ENCODE measurements around the gene FUZ.

The FUZ gene

GRCh38 chr19:49807058-49807903 is 5.8 kb downstream of the FUZ start:
- DNase-seq (ENCODE audit: low read depth in 2 of 2), result no peak

- no peak for DNase-seq (ENCODE audit: low read depth in 2 of 2)
Observed at GRCh38 chr19:49806620-49806959, 6.5 kb downstream of the FUZ start.

GRCh38 chr19:49805822-49806619 is 7.1 kb downstream of the FUZ start:
- no peak for DNase-seq (ENCODE audit: low read depth in 2 of 2)

- no peak for DNase-seq (ENCODE audit: low read depth in 2 of 2)
Observed at GRCh38 chr19:49803529-49803856, 9.6 kb downstream of the FUZ start.

GRCh38 chr19:49802836-49803528 is 10.1 kb downstream of the FUZ start:
- DNase-seq (ENCODE audit: low read depth in 2 of 2), result no peak

DNA sequence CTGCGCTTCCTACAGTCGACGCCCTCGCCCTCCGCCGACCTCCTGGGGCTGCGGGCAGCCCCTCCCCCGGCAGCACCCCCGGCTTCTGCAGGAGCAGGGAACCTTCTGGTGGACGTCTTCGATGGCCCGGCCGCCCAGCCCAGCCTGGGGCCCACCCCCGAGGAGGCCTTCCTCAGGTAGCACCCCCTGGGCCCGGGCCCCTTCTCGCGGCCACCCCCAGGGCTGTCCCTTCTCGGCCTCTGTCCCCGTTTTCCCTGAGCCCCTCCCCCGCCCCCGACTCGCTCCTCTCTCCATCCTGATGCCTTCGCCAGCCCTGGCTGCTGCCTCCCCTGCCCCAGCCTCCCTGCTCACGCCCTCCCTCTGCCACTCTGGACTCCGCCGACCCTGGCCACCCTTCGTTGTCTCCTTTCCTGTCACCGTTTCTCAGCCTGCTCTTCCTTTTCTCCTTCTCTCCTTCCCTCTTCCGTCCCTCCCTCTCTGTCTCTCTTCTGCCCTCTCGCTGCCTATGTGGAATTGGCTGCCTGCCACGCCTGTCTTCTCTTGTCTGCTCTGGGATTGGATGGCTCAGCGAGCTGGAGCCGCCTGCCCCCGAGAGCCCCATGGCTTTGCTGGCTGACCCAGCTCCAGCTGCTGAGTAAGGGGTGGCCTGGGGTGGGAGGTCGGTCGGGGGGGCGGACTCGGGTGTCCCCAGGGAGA is 11.0 kb downstream of the FUZ start:
- DNase-seq (ENCODE audit: low read depth in 2 of 2), result no peak

GRCh38 chr19:49801401-49801888 is 11.6 kb downstream of the FUZ start:
- DNase-seq (ENCODE audit: low read depth in 2 of 2), result no peak

GRCh38 chr19:49800771-49801170 is 12.3 kb downstream of the FUZ start:
- DNase-seq (ENCODE audit: low read depth in 2 of 2), result no peak

DNA sequence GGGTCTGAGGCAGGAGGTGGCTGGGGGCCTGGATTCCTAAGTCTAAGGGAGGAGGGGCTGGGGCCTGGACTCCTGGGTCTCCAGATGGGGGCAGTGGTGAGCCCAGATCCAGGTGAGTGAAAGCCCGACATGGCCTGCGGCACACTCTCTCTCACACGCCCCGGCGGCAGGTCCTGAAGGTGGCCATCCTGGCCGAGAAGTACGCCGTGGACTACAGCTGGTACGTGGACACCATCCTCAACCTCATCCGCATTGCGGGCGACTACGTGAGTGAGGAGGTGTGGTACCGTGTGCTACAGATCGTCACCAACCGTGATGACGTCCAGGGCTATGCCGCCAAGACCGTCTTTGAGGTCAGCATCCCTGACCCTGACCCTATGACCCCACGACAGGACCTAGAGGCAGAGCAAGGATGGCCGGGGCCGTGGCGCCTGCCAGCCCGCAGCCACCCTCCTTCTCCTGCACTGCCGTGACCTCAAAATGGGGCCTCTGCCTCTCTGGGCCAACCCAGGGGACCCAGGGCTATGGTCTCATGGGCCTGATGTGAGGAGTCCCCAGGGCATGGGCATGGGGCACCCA is 13.2 kb downstream of the FUZ start:
- DNase-seq (ENCODE audit: low read depth in 2 of 2), result no peak

DNA sequence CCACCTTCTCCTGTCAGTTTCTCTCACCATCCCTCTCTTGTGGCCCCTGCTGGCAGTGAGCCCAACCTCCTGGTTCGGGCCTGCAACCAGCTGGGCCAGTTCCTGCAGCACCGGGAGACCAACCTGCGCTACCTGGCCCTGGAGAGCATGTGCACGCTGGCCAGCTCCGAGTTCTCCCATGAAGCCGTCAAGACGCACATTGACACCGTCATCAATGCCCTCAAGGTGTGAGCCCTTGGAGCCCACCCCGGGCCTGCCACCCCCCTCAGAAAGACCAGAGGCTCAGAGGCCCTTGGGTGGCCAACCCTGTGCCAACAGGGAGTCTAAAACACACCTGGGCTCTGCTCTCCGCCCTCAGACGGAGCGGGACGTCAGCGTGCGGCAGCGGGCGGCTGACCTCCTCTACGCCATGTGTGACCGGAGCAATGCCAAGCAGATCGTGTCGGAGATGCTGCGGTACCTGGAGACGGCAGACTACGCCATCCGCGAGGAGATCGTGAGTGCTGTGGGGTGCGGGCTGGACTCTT is 13.8 kb downstream of the FUZ start:
- DNase-seq (ENCODE audit: low read depth in 2 of 2), result no peak

DNA sequence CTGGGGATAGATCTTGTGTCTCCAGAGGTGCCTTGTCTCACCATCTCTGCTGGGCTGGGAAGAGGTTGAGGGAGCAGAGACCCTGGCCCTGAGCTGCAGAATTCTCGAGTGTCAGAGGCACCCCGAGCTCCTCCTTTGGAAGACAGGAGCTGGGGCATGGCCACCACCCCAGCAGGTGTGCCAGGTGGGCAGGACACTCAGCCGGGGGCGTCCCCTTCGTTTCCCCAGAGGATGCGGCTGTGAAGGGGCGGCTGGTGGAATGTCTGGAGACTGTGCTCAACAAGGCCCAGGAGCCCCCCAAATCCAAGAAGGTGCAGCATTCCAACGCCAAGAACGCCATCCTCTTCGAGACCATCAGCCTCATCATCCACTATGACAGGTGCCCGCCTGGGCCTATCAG is 14.5 kb downstream of the FUZ start:
- DNase-seq (ENCODE audit: low read depth in 2 of 2), result no peak

DNA sequence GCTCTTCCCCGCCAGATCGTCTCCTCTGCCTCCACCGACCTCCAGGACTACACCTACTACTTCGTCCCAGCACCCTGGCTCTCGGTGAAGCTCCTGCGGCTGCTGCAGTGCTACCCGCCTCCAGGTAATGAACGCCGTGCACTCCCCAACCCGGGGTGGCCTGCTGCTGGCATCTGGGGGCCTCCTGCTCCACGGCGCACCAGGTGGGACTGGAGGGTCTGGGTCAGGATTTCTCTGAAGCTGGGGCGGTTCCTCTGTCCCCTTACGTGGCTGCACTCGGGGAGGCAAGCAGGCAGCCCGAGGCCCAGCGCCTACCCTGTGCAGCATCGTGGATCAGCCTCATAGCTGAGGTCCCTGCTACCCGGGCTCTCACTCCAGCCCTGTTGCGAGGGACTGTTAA is 17.5 kb downstream of the FUZ start:
- no peak for DNase-seq (ENCODE audit: low read depth in 2 of 2)

DNA sequence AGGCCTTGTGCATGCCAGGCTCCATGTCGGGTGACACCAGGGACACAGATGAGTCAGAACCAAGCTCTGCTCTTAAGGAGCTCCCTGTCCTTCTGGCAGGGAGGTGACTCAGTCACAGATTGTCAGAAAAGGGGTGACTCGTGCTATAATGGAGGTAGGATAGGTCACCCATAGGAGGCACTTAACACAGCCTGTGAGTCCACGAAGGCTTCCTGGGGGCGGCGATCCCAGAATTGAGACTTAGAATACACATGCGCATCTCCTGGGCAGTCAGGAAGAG is 19.6 kb downstream of the FUZ start:
- no peak for DNase-seq (ENCODE audit: low read depth in 2 of 2)

- no peak for DNase-seq (ENCODE audit: low read depth in 2 of 2)
Observed at GRCh38 chr19:49792829-49793560, 20.1 kb downstream of the FUZ start.

- DNase-seq (ENCODE audit: low read depth in 2 of 2), result no peak
Observed at GRCh38 chr19:49791776-49792445, 21.2 kb downstream of the FUZ start.

DNA sequence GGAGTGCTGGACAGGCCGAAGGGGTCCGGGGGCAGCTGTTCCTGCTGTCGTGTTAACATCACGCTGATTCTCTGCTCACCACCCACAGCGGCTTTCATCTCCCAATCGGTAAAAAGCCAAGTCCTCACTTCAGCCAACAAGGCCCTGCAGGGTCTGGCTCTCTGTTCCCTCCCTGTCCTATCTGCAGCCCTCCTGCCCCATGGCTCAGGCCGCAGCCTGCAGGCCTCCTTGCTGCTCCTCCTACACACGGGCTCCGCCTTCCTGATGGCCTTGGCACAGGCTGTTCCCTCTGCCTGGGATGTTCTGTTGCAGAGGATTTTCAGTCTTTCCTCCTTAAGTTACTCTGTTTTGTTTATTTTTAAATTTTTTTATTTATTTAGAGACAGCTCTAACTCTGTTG is 22.2 kb downstream of the FUZ start:
- DNase-seq (ENCODE audit: low read depth in 2 of 2), result no peak

DNA sequence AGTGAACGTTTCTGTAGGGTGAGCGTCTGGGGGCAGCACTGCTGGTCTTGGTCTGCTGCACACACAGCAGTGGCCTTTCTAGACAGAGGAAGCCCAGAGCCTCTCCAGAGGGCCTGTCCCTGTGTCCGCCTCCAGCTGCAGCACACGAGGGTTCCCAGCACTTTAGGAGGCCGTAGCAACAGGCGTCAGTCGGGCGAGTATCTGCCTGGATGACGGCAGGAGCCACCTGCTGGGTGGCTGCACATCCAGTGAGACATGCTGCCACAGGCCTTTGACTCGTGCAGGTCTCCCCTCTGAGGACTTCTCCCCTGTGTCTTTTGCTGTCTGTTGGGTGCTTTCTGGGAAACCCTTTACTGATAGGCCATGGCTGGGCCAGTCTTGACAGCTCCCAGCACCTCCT is 24.2 kb downstream of the FUZ start:
- no peak for DNase-seq (ENCODE audit: low read depth in 2 of 2)

- no peak for DNase-seq (ENCODE audit: low read depth in 2 of 2)
Observed at GRCh38 chr19:49787746-49788145, 25.3 kb downstream of the FUZ start.

DNA sequence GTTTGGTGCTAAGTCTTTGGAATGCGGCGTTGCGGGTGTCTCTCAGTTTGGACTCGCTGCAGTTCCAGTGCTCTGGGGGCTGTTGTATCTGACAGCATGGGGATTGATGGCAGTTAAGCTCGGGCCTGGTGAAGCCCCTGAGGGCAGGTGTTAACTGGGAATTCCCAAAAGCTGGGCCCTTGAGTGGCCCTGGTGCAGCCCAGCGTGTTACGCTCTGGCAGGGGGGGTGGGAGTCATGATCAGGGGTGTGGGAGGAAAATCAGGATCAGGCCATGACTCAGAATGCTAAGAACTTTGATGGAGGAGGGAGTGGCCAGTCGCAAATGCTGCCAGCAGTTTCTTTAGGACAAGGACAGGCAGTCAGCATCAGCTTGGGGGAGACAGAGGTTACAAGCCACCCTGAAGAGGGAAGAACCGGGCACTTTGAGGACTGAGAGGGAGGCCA is 26.7 kb downstream of the FUZ start:
- no peak for DNase-seq (ENCODE audit: low read depth in 2 of 2)

DNA sequence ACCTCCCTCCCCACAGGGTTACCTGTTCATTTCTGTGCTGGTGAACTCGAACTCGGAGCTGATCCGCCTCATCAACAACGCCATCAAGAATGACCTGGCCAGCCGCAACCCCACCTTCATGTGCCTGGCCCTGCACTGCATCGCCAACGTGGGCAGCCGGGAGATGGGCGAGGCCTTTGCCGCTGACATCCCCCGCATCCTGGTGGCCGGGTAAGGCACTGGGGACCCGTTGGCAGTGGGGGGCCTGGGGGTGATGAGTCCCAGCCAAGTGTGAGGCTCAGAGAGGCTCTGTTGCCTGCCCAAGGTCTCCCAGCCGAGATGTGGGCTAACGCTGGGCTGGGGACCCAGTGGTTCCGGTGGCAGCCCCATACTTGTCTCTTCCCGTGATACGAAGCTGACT is 30.6 kb downstream of the FUZ start:
- no peak for DNase-seq (ENCODE audit: low read depth in 2 of 2)
